Large intestine (tissue), 3 donors: Measurements from ENCODE around the gene C12orf76. TPM values are rescaled to one million over a fixed set of nuclear protein-coding genes. Genes with fewer than 3 reads are reported as not detected.
A peak's percentile ranks its signal among the peaks of the same experiment; 100 is the strongest.

Source experiments
- DNase-seq, 2 donors: peaks; one replicate each; pipeline versions ENCODE4 v3.0.0 to v3.0.0-alpha.2; 2013
- H3K27ac ChIP-seq: one replicate; pipeline ENCODE4 v1.5.1; 2013; ENCODE audit warnings: low read length
- H3K27me3 ChIP-seq: 2 replicates; pipeline ENCODE4 v1.6.1; 2013; ENCODE audit warnings: low read length; ENCODE audit not compliant: control insufficient read depth, insufficient read depth
- H3K36me3 ChIP-seq: 2 replicates; pipeline ENCODE4 v1.6.1; 2013; ENCODE audit warnings: low read length; ENCODE audit not compliant: control insufficient read depth, insufficient read depth
- H3K4me1 ChIP-seq: one replicate; pipeline ENCODE4 v1.6.1; 2013; ENCODE audit warnings: low read length; ENCODE audit not compliant: control insufficient read depth, insufficient read depth
- H3K4me3 ChIP-seq: one replicate; pipeline ENCODE4 v1.5.1; 2013; ENCODE audit warnings: low read length
- H3K9me3 ChIP-seq: one replicate; pipeline ENCODE4 v1.6.1; 2013; ENCODE audit warnings: mild to moderate bottlenecking, low read depth, low read length, moderate library complexity; ENCODE audit not compliant: control insufficient read depth
- WGBS: methylation state at CpG from one replicate; pipeline ENCODE4 v1.1.5; 2013; ENCODE audit warnings: low lambda C conversion rate; ENCODE audit not compliant: insufficient coverage; 5-methylcytosine and 5-hydroxymethylcytosine counted together
- polyA plus RNA-seq: library from polyadenylated mRNA; unstranded; fragments of 120-200 nt; gene quantifications from one replicate; pipeline ENCODE4 v1.2.1, GENCODE V29; 2013

C12orf76 gene
- polyA plus RNA-seq, 1 donor, result 36.1 TPM

DNA sequence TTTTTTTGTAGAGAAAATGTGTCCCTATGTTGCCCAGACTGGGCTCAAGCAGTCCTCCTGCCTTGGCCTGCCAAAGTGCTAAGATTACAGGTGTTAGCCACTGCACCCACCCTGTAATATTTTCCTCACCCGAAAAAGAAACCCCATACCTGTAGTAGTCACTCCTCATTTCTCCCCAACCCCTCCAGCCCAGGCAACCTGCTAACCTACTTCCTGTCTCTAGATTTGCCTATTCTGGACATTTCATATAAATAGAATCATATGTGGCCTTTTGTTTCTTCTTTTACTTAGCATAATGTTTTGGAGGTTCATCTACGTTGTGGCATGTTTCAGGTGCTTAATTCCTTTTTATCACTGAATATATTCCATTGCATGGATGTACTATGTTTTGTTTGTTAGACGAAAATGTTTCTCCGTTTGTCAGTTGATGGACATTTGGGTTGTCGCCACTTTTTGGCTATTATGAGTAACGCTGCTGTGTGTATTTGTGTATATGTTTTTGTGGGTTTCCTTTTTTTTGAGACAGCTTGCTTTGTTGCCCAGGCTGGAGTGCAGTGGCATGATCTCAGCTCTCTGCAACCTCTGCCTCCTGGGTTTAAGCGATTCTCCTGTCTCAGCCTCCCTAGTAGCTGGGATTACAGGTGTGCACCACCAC lies 42.9 kb downstream of the C12orf76 start:
- Histone ChIP-seq H3K27ac (peak overlapping the region; percentile 27), H3K4me3 (no peak overlapping the region), H3K36me3 (peaks cover 3% of the 10 kb centered on the region), H3K9me3 (no peaks in the 10 kb centered on the region), H3K4me1 (peaks cover 12% of the 10 kb centered on the region), H3K27me3 (no peaks in the 10 kb centered on the region)
- WGBS, result 100% methylated on average over 1 of the region's 7 CpGs
- DNase-seq, result no peak

DNA sequence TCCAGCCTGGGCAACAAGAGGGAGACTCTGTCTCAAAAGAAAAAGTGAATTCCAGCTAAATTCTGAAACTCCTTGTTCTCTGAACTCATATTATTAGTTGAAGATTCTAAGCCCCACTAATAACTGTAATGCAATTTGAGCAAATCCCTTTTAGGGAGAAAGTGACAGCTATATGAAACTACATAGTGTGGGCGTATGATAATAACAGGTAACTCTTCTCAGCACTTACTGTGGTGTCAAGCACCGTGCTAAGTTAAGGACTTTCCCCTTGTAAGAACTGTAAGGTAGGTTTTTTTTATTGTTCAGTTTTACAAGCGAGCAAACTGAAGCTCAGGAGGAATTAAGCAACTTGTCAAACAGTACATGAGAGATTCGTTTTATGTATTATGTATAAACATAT lies 43.7 kb downstream of the C12orf76 start:
- DNase-seq, result peak in 1 of 2 donors; percentile 44
- Histone ChIP-seq H3K4me3 (no peak overlapping the region), H3K27ac (peak overlapping the region; percentile 27), H3K36me3 (peaks cover 3% of the 10 kb centered on the region), H3K4me1 (peaks cover 17% of the 10 kb centered on the region), H3K27me3 (no peaks in the 10 kb centered on the region), H3K9me3 (no peaks in the 10 kb centered on the region)
- 12% methylated on average over 3 of the region's 4 CpGs for WGBS

DNA sequence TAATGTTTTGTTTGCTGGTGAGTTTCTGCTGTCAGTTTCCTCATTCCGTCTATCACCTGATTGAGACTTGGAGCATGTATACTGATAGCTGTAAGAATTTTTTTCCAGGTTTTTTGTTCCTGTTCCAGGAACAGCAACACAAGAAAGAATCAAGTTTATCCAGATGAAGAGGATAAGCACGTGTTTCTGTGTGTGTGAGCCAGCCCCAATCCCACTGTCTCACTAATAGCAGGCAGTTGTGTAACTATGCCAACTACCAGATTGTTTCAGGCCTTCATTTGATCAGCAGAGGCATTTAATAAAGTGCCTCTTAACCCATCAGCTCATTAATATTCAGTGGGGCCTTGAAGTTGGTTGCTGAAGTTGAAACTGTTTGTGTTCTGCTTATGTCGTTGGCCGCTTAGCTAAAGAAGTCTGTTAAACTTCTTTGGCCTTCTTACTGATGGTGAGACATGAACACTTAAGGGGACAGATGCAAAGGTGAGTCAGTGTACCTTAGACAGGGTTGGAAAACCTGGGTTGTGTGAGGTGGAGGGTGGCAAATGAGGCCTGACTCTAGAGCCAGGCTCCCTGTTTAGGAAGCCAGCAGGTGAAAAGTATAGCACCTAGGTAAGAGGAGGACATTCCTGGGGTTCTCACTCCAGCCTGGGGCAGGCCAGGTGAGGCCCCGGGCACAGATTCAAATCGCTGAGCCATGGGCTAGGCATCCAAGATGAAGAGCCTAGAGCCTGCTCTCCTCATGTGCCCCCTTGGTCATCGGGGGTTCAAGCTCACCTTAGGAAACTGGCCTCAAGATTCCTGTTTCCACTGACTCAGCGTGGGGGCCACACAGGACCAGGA lies 45.4 kb downstream of the C12orf76 start:
- H3K9me3 ChIP-seq, result no peaks in the 10 kb centered on the region
- H3K4me3 ChIP-seq, result no peak overlapping the region
- WGBS, result 86% methylated on average over 1 of the region's 8 CpGs
- peak in 1 of 2 donors; percentile 16 for DNase-seq
- no peaks in the 10 kb centered on the region for H3K27me3 ChIP-seq
- peaks cover 17% of the 10 kb centered on the region for H3K4me1 ChIP-seq
- peak overlapping the region; percentile 71 for H3K27ac ChIP-seq
- H3K36me3 ChIP-seq, result peaks cover 3% of the 10 kb centered on the region

DNA sequence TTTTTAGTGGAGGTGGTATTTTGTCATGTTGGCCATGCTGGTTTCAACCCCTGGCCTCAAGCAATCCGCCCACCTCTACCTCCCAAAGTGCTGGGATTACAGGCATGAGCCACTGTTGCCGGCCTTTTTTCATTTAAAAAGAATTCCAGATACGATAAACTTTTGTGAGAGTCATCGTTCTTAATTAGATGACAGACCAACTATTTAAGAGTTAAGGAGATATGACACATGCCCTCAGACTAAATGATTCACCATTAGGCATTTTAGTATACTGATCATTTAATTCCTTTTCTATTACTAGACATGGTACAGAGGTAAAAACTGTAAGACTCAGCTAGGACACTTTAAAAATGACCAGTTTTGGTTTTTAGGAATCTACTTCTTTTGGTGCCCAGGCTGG lies 46.7 kb downstream of the C12orf76 start:
- Histone ChIP-seq H3K27ac (peak overlapping the region; percentile 13), H3K9me3 (no peaks in the 10 kb centered on the region), H3K27me3 (no peaks in the 10 kb centered on the region), H3K4me3 (no peak overlapping the region), H3K4me1 (peaks cover 17% of the 10 kb centered on the region), H3K36me3 (peaks cover 3% of the 10 kb centered on the region)
- no CpG with 5 or more reads among the region's 4 CpGs for WGBS
- no peak for DNase-seq

DNA sequence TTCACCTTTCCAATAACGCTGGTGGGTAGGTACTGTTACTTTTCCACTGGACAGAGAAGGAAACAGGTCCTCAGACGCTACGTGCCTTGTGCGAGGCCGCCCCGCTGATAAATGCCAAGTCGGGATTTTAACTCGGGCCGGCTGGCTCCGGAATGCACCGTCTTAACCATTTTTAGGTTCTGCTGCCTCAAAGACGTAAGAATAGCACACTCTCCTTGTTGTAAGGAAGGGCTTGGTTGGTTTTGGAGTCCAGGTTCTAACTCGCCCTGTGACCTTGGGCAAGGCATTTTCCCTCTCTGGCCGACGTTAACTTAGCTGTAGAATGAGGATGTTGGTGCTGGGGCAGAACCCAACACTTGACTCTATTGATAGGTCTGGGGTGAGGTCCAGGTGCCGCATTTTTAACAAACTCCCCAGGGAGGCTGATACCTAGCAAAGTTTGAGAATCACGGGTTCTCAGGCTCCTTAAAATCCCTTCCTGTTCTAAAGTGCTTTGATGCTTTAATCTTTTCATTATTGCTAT lies 48.3 kb downstream of the C12orf76 start:
- Histone ChIP-seq H3K9me3 (no peaks in the 10 kb centered on the region), H3K27ac (no peak overlapping the region), H3K27me3 (no peaks in the 10 kb centered on the region), H3K4me3 (peak overlapping the region; percentile 64), H3K4me1 (peaks cover 15% of the 10 kb centered on the region), H3K36me3 (peaks cover 3% of the 10 kb centered on the region)
- WGBS, result 0% methylated on average over 10 of the region's 17 CpGs
- peak in 1 of 2 donors; percentile 36 for DNase-seq

DNA sequence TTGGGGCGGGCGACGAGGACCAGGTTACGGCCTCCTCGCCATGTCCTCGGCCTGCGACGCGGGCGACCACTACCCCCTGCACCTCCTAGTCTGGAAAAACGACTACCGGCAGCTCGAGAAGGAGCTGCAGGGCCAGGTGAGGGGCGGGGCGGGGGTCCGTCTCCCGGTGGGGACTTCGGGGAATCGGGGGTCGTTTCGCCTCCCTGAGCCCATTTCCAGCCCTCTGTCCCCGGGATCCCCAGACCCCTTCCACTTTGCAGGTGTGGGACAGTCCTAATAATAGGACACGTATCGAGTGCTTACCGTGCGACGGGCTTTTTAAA lies 48.7 kb downstream of the C12orf76 start:
- DNase-seq, result no peak
- Histone ChIP-seq H3K36me3 (peaks cover 3% of the 10 kb centered on the region), H3K9me3 (no peaks in the 10 kb centered on the region), H3K4me1 (peaks cover 15% of the 10 kb centered on the region), H3K27ac (no peak overlapping the region), H3K4me3 (peak overlapping the region; percentile 64), H3K27me3 (no peaks in the 10 kb centered on the region)
- no CpG with 5 or more reads among the region's 27 CpGs for WGBS

DNA sequence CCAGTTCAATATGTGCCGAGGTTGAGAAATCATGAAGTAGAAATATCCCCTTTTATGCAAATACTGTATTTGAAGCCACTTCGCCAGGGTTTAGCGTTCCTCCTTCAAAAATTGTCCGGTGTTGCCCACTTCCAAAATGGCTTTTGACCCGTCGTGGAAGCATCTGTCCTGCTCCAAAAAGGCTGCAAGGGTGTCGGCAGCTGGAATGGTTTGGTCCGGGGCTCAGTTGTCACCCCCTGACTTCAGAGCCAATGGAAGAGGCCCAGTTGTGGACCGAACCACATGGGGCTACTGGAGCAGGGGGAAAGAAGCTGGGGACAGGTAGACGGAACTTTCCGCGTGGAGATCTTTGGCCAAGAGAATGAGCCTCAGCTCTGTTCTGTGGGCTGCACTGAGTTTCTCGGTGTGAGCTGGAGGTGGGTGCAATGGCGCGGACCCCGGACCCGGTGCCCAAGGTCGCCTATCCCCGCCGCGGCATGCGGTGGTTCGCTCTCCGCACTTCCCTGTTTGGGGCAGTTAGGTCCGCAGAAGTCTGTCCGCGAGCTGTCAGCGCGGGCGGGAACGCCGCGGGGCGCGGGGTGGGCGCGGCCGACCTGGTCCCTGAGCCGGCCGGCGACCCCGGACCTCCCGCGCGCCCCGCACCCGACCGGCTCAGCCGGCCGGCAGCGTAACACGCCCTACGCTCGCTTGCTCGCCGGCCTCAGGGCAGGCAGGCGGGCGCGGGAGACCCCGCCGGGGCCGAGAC lies 49.2 kb downstream of the C12orf76 start, which contains the start of gene ANKRD13A:
TSS of gene ANKRD13A (plus strand) at position 527 of the 745 bp plus-strand sequence. CDS start 259 bp downstream, outside the sequence.
- WGBS, result no CpG with 5 or more reads among the region's 62 CpGs
- H3K27ac ChIP-seq, result peak within 1 kb of the TSS; percentile 45
- peaks cover 3% of the 10 kb centered on the region for H3K36me3 ChIP-seq
- DNase-seq, result peak; percentile 88 to 95
- peaks cover 20% of the 10 kb centered on the region for H3K4me1 ChIP-seq
- no peaks in the 10 kb centered on the region for H3K9me3 ChIP-seq
- H3K27me3 ChIP-seq, result no peaks in the 10 kb centered on the region
- peak within 1 kb of the TSS; percentile 64 for H3K4me3 ChIP-seq

DNA sequence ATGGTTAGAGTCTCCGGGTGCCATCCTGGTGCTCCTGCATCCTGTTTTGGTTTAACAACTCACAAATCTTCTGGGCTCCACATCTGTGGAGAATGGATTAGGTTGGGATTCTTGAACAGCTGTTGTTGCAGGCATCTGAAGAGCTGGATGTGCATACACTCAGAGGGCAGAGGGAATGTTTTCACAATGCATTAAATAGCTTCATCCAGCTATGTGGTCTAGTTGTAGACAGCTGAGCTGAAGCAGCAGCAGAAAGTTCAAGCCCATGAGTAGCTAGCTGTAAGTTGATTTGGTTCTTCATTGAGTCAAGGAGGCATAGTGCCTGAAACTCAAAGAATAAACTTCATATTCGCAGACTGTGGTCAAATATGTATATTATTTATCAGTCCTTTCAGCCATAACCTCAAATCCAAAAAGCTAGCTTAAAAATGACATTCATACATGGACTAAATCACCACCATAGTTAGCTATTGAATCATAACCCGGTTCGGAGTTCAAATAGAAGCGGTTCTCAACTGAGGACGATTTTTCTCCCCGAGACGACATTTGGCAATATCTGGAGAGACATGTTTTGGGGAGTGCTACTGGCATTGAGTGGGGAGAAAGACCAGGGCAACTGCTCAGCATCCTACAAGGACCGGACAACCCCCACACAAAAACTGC lies 50.0 kb downstream of the C12orf76 start:
- Histone ChIP-seq H3K4me3 (peak overlapping the region; percentile 56), H3K4me1 (peaks cover 21% of the 10 kb centered on the region), H3K36me3 (peaks cover under 1% of the 10 kb centered on the region), H3K27ac (no peak overlapping the region), H3K9me3 (no peaks in the 10 kb centered on the region), H3K27me3 (no peaks in the 10 kb centered on the region)
- no peak for DNase-seq
- WGBS, result no CpG with 5 or more reads among the region's 9 CpGs

DNA sequence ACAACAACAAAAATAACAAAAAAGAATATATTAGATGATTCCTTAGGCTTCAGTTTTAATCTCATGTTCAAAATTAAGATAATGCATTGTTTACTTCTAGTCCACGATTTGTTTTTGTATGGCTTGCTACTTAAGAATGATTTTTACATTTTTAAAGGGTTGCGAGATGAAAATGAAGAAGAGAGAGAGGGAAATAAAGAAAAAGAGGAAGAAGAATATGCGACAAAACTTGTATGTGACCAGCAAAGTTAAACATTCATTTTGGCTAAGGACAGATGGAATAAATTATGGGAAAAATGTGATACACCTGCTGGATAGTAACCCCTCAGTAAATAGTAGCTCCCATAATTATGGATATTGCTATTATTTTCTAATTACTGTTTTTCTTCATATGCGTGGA lies 50.9 kb downstream of the C12orf76 start:
- H3K27ac ChIP-seq, result no peak overlapping the region
- DNase-seq, result no peak
- H3K9me3 ChIP-seq, result no peaks in the 10 kb centered on the region
- no peaks in the 10 kb centered on the region for H3K27me3 ChIP-seq
- no peak overlapping the region for H3K4me3 ChIP-seq
- peaks cover 13% of the 10 kb centered on the region for H3K4me1 ChIP-seq
- 100% methylated on average over 3 of the region's 4 CpGs for WGBS
- H3K36me3 ChIP-seq, result no peaks in the 10 kb centered on the region

DNA sequence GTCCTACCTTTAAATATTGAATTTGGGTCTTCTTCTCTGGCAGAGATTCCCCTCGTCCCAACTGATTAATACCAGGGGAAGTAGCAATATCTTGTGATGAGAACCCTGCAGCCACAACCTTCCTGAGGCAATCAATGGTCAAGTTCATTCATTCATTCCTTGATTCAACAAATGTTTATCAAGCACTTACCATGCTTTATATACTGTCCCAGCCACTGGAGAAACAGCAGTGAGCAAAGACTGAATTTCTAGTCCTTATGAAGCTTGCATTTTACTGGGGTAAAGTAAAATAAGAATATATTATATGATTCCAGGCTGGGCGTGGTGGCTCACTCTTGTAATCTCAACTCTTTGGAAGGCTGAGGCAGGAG lies 51.9 kb downstream of the C12orf76 start:
- DNase-seq, result no peak
- Histone ChIP-seq H3K27ac (no peak overlapping the region), H3K27me3 (no peaks in the 10 kb centered on the region), H3K4me3 (peak overlapping the region; percentile 86), H3K36me3 (peaks cover 4% of the 10 kb centered on the region), H3K4me1 (peaks cover 13% of the 10 kb centered on the region), H3K9me3 (no peaks in the 10 kb centered on the region)
- 0% methylated on average over 1 of the region's 2 CpGs for WGBS
